Measurements from ENCODE around the gene PKD1L1. TPM values are rescaled to one million over a fixed set of nuclear protein-coding genes. Genes with fewer than 3 reads are reported as not detected.

The PKD1L1 gene
- polyA plus RNA-seq, 4 donors: 0.42 to 1.2 TPM; not detected in 2

DNA sequence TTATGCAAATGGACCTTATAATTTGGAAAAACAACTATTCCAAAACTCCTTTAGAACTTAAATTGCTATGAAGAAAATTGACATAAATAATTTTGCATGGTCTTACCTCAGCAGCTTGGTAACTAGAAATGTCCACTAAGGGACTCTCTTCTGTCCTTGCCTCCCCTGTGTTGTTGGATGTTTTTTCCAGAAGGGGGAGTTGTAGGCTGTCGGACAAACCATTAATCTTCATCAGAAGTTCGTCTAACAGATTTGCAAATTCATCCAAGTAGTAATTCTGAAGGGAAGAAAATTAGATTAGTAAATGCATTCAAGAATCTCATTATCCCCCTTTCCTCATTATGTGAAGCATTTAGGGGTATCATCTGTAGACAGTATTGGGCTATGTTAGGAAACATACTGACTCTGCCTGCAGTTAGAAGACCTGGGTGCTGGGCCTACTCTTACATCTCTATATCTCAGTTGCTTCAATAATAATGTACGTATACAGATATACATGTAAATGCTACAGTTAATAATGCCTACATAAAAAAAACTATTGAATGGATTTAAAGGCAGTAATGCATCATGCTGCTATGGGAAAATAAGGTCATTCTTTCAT lies 155.6 kb downstream of the PKD1L1 start:
- peaks cover 0 to 2% (median 0%) of the 10 kb centered on the region in 3 donors for H3K4me1 ChIP-seq (ENCODE audit: control insufficient read depth in 3 of 3, insufficient read depth in 2 of 3, low read depth in 1 of 3, low read length in 2 of 3)
- H3K27ac ChIP-seq (ENCODE audit: low read depth in 1 of 3, low read length in 2 of 3): no peak overlapping the region
- DNase-seq: peak; percentile 39 to 49
- 36 to 63% (median 50%) methylated on average over 3 of the region's 3 CpGs for WGBS, 3 donors
- H3K4me3 ChIP-seq (ENCODE audit: low read depth in 1 of 3, low read length in 3 of 3): no peak overlapping the region
- no peak for FAIRE-seq
- H3K27me3 ChIP-seq (ENCODE audit: control insufficient read depth in 3 of 3, insufficient read depth in 3 of 3, low read length in 3 of 3): no peaks in the 10 kb centered on the region
- no peaks in the 10 kb centered on the region for H3K9me3 ChIP-seq (ENCODE audit: control insufficient read depth in 2 of 2, insufficient read depth in 1 of 2, low read depth in 1 of 2, low read length in 1 of 2)
- H3K36me3 ChIP-seq (ENCODE audit: control insufficient read depth in 3 of 3, insufficient read depth in 2 of 3, low read depth in 1 of 3, low read length in 3 of 3): no peaks in the 10 kb centered on the region

GRCh38 chr7:47791682-47792081 lies 156.6 kb downstream of the PKD1L1 start:
- 75 to 86% (median 80%) methylated on average over 4 of the region's 4 CpGs for WGBS, 3 donors
- Histone ChIP-seq H3K27me3 (ENCODE audit: control insufficient read depth in 3 of 3, insufficient read depth in 3 of 3, low read length in 3 of 3) (no peaks in the 10 kb centered on the region), H3K4me1 (ENCODE audit: control insufficient read depth in 3 of 3, insufficient read depth in 2 of 3, low read depth in 1 of 3, low read length in 2 of 3) (peaks cover 0 to 10% (median 0%) of the 10 kb centered on the region in 3 donors), H3K9me3 (ENCODE audit: control insufficient read depth in 2 of 2, insufficient read depth in 1 of 2, low read depth in 1 of 2, low read length in 1 of 2) (no peaks in the 10 kb centered on the region), H3K4me3 (ENCODE audit: low read depth in 1 of 3, low read length in 3 of 3) (no peak overlapping the region), H3K27ac (ENCODE audit: low read depth in 1 of 3, low read length in 2 of 3) (no peak overlapping the region), H3K36me3 (ENCODE audit: control insufficient read depth in 3 of 3, insufficient read depth in 2 of 3, low read depth in 1 of 3, low read length in 3 of 3) (no peaks in the 10 kb centered on the region)
- no peak for FAIRE-seq
- DNase-seq: no peak

DNA sequence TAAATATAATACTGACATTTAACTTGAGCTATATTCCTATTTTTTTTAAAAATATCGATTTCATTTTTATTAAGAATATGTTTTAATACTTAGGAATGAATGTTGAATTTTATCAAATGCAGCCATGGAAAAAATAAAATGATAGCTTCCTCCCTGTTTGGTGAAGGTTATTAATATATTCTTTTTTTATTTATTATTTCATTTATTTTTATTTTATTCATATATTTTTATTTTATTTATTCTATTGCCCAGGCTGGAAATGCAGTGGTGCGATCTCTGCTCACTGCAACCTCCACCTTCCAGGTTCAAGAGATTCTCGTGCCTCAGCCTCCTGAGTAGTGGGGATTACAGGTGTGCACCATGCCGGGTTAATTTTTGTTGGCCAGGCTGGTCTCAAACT lies 160.2 kb downstream of the PKD1L1 start:
- Histone ChIP-seq H3K27ac (ENCODE audit: low read depth in 1 of 3, low read length in 2 of 3) (no peak overlapping the region), H3K4me3 (ENCODE audit: low read depth in 1 of 3, low read length in 3 of 3) (no peak overlapping the region), H3K9me3 (ENCODE audit: control insufficient read depth in 2 of 2, insufficient read depth in 1 of 2, low read depth in 1 of 2, low read length in 1 of 2) (no peaks in the 10 kb centered on the region), H3K4me1 (ENCODE audit: control insufficient read depth in 3 of 3, insufficient read depth in 2 of 3, low read depth in 1 of 3, low read length in 2 of 3) (peaks cover 0 to 20% (median 0%) of the 10 kb centered on the region in 3 donors), H3K27me3 (ENCODE audit: control insufficient read depth in 3 of 3, insufficient read depth in 3 of 3, low read length in 3 of 3) (no peaks in the 10 kb centered on the region), H3K36me3 (ENCODE audit: control insufficient read depth in 3 of 3, insufficient read depth in 2 of 3, low read depth in 1 of 3, low read length in 3 of 3) (no peaks in the 10 kb centered on the region)
- FAIRE-seq: no peak
- 93 to 95% (median 95%) methylated on average over 4 of the region's 4 CpGs for WGBS, 3 donors
- DNase-seq: no peak

DNA sequence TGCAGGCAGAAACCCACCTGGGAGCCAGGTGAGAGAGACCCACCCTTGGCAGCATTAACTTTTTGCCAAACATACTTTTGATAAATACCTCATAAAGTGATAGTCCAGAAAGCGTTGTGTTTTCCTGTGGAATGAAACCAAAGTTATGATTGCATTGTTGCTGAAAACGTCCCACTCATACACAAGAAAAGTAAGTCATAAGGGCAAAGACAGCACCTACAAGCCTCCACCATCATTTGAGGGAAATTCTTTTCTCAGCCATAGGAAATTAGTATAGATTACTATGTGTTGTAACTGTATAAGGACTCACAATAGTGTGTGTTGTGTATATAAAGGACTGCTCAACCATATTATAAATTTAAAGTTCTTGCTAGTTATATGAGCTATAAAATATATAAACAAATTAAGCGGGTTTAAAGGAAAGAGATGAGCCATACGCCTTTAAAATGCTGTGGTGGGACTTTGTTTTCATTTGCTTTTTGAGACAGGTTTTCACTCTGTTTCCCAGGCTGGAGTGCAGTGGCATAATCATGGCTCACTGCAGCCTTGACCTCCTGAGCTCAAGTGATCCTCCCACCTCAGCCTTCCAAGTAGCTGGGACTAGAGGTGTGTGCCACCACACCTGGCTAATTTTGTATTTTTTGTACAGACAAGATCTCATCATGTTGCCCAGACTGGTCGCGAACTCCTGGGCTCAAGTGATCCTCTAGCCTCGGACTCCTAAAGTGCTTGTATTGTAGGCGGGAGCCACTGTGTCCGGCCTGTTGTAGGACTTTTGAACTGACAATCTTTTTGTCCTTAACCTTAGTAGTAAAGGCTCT lies 160.8 kb downstream of the PKD1L1 start:
- WGBS, 3 donors: 69 to 78% (median 71%) methylated on average over 9 of the region's 9 CpGs
- H3K36me3 ChIP-seq (ENCODE audit: control insufficient read depth in 3 of 3, insufficient read depth in 2 of 3, low read depth in 1 of 3, low read length in 3 of 3): no peaks in the 10 kb centered on the region
- H3K27me3 ChIP-seq (ENCODE audit: control insufficient read depth in 3 of 3, insufficient read depth in 3 of 3, low read length in 3 of 3): no peaks in the 10 kb centered on the region
- DNase-seq (no peak), FAIRE-seq (no peak)
- peak overlapping the region in 2 of 3 donors; percentile 31 to 55 for H3K27ac ChIP-seq (ENCODE audit: low read depth in 1 of 3, low read length in 2 of 3)
- peaks cover 0 to 20% (median 0%) of the 10 kb centered on the region in 3 donors for H3K4me1 ChIP-seq (ENCODE audit: control insufficient read depth in 3 of 3, insufficient read depth in 2 of 3, low read depth in 1 of 3, low read length in 2 of 3)
- H3K9me3 ChIP-seq (ENCODE audit: control insufficient read depth in 2 of 2, insufficient read depth in 1 of 2, low read depth in 1 of 2, low read length in 1 of 2): no peaks in the 10 kb centered on the region
- no peak overlapping the region for H3K4me3 ChIP-seq (ENCODE audit: low read depth in 1 of 3, low read length in 3 of 3)

DNA sequence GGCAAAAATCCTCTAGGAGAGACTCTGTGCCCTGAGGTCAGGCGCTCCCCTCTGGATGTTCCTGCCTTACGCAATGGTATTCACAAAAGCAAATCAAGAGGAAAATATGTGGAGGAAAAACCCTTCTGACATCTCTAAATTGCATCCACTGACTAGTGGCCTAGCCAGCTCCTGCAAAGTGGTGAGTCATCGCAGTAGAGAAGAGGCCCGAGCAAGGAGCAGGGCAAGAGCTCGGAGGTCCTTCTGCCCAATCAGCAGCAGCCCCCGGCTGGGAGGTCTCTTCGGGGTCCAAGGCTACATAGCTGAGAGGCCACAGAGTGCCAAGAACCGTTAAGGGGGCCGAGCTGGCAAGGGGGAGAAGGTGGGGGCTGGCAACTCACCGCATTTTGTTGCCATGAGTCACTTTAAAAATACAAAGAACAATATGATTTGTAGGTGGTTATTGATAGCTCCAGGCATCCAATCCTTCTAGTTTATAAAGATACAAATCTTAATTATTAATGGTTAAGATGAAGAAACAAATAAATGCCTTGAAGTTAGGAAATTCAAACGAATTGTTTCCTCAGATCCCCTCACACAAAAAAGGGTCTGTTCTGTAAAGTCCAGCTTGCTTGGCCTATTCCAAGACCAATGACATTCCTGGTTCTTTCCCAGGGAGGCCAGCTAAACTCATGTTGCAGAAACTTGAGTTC lies 161.6 kb downstream of the PKD1L1 start:
- H3K4me3 ChIP-seq (ENCODE audit: low read depth in 1 of 3, low read length in 3 of 3): no peak overlapping the region
- H3K36me3 ChIP-seq (ENCODE audit: control insufficient read depth in 3 of 3, insufficient read depth in 2 of 3, low read depth in 1 of 3, low read length in 3 of 3): no peaks in the 10 kb centered on the region
- WGBS, 3 donors: 24 to 38% (median 35%) methylated on average over 11 of the region's 11 CpGs
- H3K9me3 ChIP-seq (ENCODE audit: control insufficient read depth in 2 of 2, insufficient read depth in 1 of 2, low read depth in 1 of 2, low read length in 1 of 2): no peaks in the 10 kb centered on the region
- peak overlapping the region in 2 of 3 donors; percentile 31 to 81 for H3K27ac ChIP-seq (ENCODE audit: low read depth in 1 of 3, low read length in 2 of 3)
- DNase-seq (peak; percentile 48 to 78), FAIRE-seq (no peak)
- H3K4me1 ChIP-seq (ENCODE audit: control insufficient read depth in 3 of 3, insufficient read depth in 2 of 3, low read depth in 1 of 3, low read length in 2 of 3): peaks cover 0 to 20% (median 0%) of the 10 kb centered on the region in 3 donors
- H3K27me3 ChIP-seq (ENCODE audit: control insufficient read depth in 3 of 3, insufficient read depth in 3 of 3, low read length in 3 of 3): no peaks in the 10 kb centered on the region

DNA sequence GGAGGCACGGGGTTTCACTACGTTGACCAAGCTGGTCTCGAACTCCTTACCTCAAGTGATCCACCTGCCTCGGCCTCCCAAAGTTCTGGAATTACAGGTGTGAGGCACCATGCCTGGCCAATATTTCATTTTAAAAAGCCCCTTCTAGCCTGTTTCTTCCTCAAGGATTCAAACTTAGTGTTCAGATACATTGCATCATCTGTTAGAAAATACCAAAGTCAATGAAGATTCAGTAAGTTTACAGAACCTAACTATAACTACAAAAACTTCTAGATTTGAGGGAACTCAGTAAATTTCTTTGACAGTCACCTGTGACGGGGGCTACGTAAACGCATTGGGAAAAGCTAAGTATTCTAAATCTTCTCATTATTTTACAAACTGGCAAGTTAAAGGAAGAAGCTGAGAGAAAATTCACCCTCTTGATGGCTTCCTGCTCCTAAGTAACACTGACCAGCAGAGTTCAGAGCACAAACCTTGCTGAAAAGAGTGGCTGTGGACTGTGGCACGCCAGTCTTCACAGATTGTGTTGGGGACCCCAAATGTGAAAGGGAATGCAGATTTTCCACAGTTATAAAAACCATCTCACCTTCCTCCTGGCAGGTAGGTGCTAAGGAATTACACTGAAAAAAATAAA lies 162.2 kb downstream of the PKD1L1 start:
- WGBS, 3 donors: 92 to 96% (median 92%) methylated on average over 8 of the region's 8 CpGs

GRCh38 chr7:47783456-47784223 lies 164.6 kb downstream of the PKD1L1 start:
- H3K36me3 ChIP-seq (ENCODE audit: control insufficient read depth in 3 of 3, insufficient read depth in 2 of 3, low read depth in 1 of 3, low read length in 3 of 3): no peaks in the 10 kb centered on the region
- FAIRE-seq (no peak), DNase-seq (peak in 1 of 2 donors; percentile 30)
- peak overlapping the region in 1 of 3 donors; percentile 62 for H3K27ac ChIP-seq (ENCODE audit: low read depth in 1 of 3, low read length in 2 of 3)
- no peak overlapping the region for H3K4me3 ChIP-seq (ENCODE audit: low read depth in 1 of 3, low read length in 3 of 3)
- H3K9me3 ChIP-seq (ENCODE audit: control insufficient read depth in 2 of 2, insufficient read depth in 1 of 2, low read depth in 1 of 2, low read length in 1 of 2): no peaks in the 10 kb centered on the region
- H3K27me3 ChIP-seq (ENCODE audit: control insufficient read depth in 3 of 3, insufficient read depth in 3 of 3, low read length in 3 of 3): no peaks in the 10 kb centered on the region
- WGBS, 3 donors: 58 to 74% (median 69%) methylated on average over 5 of the region's 5 CpGs
- peaks cover 0 to 28% (median 0%) of the 10 kb centered on the region in 3 donors for H3K4me1 ChIP-seq (ENCODE audit: control insufficient read depth in 3 of 3, insufficient read depth in 2 of 3, low read depth in 1 of 3, low read length in 2 of 3)

More for the DNA sequence above, 162.2 kb downstream of the PKD1L1 start:
- H3K4me1 ChIP-seq (ENCODE audit: control insufficient read depth in 3 of 3, insufficient read depth in 2 of 3, low read depth in 1 of 3, low read length in 2 of 3): peaks cover 0 to 20% (median 0%) of the 10 kb centered on the region in 3 donors
- H3K4me3 ChIP-seq (ENCODE audit: low read depth in 1 of 3, low read length in 3 of 3): no peak overlapping the region
- no peak for DNase-seq
- FAIRE-seq: no peak
- H3K36me3 ChIP-seq (ENCODE audit: control insufficient read depth in 3 of 3, insufficient read depth in 2 of 3, low read depth in 1 of 3, low read length in 3 of 3): no peaks in the 10 kb centered on the region
- H3K9me3 ChIP-seq (ENCODE audit: control insufficient read depth in 2 of 2, insufficient read depth in 1 of 2, low read depth in 1 of 2, low read length in 1 of 2): no peaks in the 10 kb centered on the region
- H3K27ac ChIP-seq (ENCODE audit: low read depth in 1 of 3, low read length in 2 of 3): peak overlapping the region in 2 of 3 donors; percentile 31 to 81
- no peaks in the 10 kb centered on the region for H3K27me3 ChIP-seq (ENCODE audit: control insufficient read depth in 3 of 3, insufficient read depth in 3 of 3, low read length in 3 of 3)

Data from small intestine (tissue), 7 donors.